Measurements from ENCODE around the gene WT1. TPM values are rescaled to one million over a fixed set of nuclear protein-coding genes. Genes with fewer than 3 reads are reported as not detected.
A peak's percentile ranks its signal among the peaks of the same experiment; 100 is the strongest.
"Not testable (repeated sequence)": the region's sequence is repeated elsewhere in the genome, so short reads cannot be mapped to it uniquely, and the experiment has no call there.

Gene WT1
- total RNA-seq, 1 experiment from 2014 or later, result not detected

- TF ChIP-seq, protein P1, sequence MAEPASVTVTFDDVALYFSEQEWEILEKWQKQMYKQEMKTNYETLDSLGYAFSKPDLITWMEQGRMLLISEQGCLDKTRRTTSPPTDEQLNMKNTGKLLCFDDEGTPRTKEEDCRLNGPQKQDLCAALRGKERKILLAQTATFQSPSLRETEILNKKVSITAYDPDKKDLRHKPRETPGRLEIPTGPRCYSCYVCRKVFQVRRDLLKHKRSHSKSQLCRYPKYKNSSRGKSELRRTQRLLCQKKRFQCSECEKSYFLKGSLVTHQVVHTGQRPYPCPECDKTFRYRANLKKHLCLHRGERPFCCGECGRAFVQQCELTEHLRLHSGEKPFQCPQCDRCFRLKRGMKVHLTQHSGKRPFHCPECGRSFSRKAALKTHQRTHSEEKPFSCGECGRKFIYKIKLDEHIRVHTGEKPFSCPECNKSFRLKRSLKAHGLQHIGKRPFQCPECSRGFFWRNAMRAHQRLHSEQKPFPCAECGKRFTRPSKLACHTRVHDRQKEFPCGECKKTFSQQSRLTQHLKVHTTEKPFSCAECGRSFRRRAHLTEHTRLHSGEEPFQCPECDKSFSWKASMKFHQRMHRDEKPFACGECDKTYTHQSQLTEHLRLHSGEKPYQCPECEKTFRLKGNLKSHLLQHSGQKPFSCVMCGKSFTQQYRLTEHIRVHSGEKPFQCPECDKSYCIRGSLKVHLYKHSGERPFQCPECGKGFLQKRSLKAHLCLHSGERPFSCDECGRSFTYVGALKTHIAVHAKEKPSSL (CRISPR knock-in tag; conservative IDR thresholded peaks at IDR 0.05), result no peak
Observed at GRCh38 chr11:32375826-32376225, 59.5 kb downstream of the WT1 start (continued).

GRCh38 chr11:32374261-32374711, 61.1 kb downstream of the WT1 start:
- peak; percentile 86 for DNase-seq (ENCODE audit: low spot score)

GRCh38 chr11:32369987-32370386, 65.4 kb downstream of the WT1 start:
- POLR2A ChIA-PET, result not testable (repeated sequence)

More at GRCh38 chr11:32374261-32374711, 61.1 kb downstream of the WT1 start:
- ATAC-seq, result peak; percentile 98
- CTCF ChIA-PET, result interaction anchor here (0.5 to 1.4 kb wide), 25 partner anchors 9 to 248 kb away, joined by 3 to 19 read pairs (median 4); partner anchors contain the start of gene WT1
- no peak overlapping the region for H3K4me3 Mint-ChIP-seq
- peaks cover 7% of the 10 kb centered on the region for H3K36me3 Mint-ChIP-seq
- POLR2A ChIA-PET, result no interaction called here
- 0 out of 2 replicates have a peak, but pooled peaks cover 6% of the 10 kb centered on the region for H3K4me1 Mint-ChIP-seq
- H3K9me3 Mint-ChIP-seq, result peaks cover 17% of the 10 kb centered on the region
- H3K27ac Mint-ChIP-seq, result no peak overlapping the region
- TF ChIP-seq ATF2 (CRISPR knock-in tag; IDR thresholded peaks at IDR 0.05; ENCODE audit: borderline replicate concordance, low read depth) (no peak), CREM (CRISPR knock-in tag; IDR thresholded peaks at IDR 0.05) (no peak), CTCF (IDR thresholded peaks at IDR 0.05) (peak; percentile 75), JUN (CRISPR knock-in tag; IDR thresholded peaks at IDR 0.05) (no peak)
- H3K27me3 Mint-ChIP-seq (ENCODE audit: low read depth), result peaks cover 10% of the 10 kb centered on the region

GRCh38 chr11:32366666-32367065, 68.7 kb downstream of the WT1 start:
- no peak for TF ChIP-seq IRF2 (CRISPR knock-in tag; IDR thresholded peaks at IDR 0.05; ENCODE audit: borderline replicate concordance, low read depth)
- Mint-ChIP-seq H3K4me1 (0 out of 2 replicates have a peak, but pooled peaks cover 3% of the 10 kb centered on the region), H3K27me3 (ENCODE audit: low read depth) (no peaks in the 10 kb centered on the region; the same call in 1 of the 2 replicates), H3K36me3 (peaks cover 21% of the 10 kb centered on the region), H3K4me3 (no peak overlapping the region), H3K27ac (no peak overlapping the region), H3K9me3 (peaks cover 47% of the 10 kb centered on the region)
- POLR2A ChIA-PET, result no interaction called here
- CTCF ChIA-PET, result interaction anchor here (1.1 kb wide), 1 partner anchor 33 kb away, joined by 3 read pairs; no protein-coding TSS in a partner anchor
- ATAC-seq (no peak), DNase-seq (ENCODE audit: low spot score) (no peak)

More at GRCh38 chr11:32369987-32370386, 65.4 kb downstream of the WT1 start:
- DNase-seq (ENCODE audit: low spot score); H3K4me3 Mint-ChIP-seq; CTCF ChIA-PET; ATAC-seq; H3K27ac Mint-ChIP-seq; H3K27me3 Mint-ChIP-seq (ENCODE audit: low read depth); H3K4me1 Mint-ChIP-seq: not testable (repeated sequence)
- H3K9me3 Mint-ChIP-seq, result peaks cover 42% of the 10 kb centered on the region
- peaks cover 21% of the 10 kb centered on the region for H3K36me3 Mint-ChIP-seq

GRCh38 chr11:32365192-32365591, 70.1 kb downstream of the WT1 start:
- no peak for DNase-seq (ENCODE audit: low spot score)
- no peak for ATAC-seq
- CTCF ChIA-PET, result interaction anchor here (1.2 kb wide), 1 partner anchor 9 kb away, joined by 3 read pairs; no protein-coding TSS in a partner anchor
- Mint-ChIP-seq H3K4me3 (no peak overlapping the region), H3K4me1 (0 out of 2 replicates have a peak, but pooled peaks cover 3% of the 10 kb centered on the region), H3K36me3 (peaks cover 18% of the 10 kb centered on the region), H3K9me3 (peaks cover 45% of the 10 kb centered on the region), H3K27me3 (ENCODE audit: low read depth) (no peaks in the 10 kb centered on the region; the same call in 1 of the 2 replicates), H3K27ac (no peak overlapping the region)
- POLR2A ChIA-PET, result no interaction called here
- TF ChIP-seq, protein P2, sequence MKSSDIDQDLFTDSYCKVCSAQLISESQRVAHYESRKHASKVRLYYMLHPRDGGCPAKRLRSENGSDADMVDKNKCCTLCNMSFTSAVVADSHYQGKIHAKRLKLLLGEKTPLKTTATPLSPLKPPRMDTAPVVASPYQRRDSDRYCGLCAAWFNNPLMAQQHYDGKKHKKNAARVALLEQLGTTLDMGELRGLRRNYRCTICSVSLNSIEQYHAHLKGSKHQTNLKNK (CRISPR knock-in tag; IDR thresholded peaks at IDR 0.05), result no peak
- TF ChIP-seq, protein P3, sequence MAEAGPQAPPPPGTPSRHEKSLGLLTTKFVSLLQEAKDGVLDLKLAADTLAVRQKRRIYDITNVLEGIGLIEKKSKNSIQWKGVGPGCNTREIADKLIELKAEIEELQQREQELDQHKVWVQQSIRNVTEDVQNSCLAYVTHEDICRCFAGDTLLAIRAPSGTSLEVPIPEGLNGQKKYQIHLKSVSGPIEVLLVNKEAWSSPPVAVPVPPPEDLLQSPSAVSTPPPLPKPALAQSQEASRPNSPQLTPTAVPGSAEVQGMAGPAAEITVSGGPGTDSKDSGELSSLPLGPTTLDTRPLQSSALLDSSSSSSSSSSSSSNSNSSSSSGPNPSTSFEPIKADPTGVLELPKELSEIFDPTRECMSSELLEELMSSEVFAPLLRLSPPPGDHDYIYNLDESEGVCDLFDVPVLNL (CRISPR knock-in tag; IDR thresholded peaks at IDR 0.05; ENCODE audit: borderline replicate concordance, low read depth), result no peak
- TF ChIP-seq FOXJ3 (CRISPR knock-in tag; IDR thresholded peaks at IDR 0.05; ENCODE audit: borderline replicate concordance) (no peak), GRHL2 (CRISPR knock-in tag; IDR thresholded peaks at IDR 0.05; ENCODE audit: insufficient replicate concordance, severe bottlenecking) (no peak), SP1 (CRISPR knock-in tag; conservative IDR thresholded peaks at IDR 0.05) (no peak), TP53 (CRISPR knock-in tag; IDR thresholded peaks at IDR 0.05) (no peak), NR1H2 (CRISPR knock-in tag; IDR thresholded peaks at IDR 0.05) (no peak)
- TF ChIP-seq, protein P4, sequence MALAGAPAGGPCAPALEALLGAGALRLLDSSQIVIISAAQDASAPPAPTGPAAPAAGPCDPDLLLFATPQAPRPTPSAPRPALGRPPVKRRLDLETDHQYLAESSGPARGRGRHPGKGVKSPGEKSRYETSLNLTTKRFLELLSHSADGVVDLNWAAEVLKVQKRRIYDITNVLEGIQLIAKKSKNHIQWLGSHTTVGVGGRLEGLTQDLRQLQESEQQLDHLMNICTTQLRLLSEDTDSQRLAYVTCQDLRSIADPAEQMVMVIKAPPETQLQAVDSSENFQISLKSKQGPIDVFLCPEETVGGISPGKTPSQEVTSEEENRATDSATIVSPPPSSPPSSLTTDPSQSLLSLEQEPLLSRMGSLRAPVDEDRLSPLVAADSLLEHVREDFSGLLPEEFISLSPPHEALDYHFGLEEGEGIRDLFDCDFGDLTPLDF (CRISPR knock-in tag; IDR thresholded peaks at IDR 0.05), result no peak
